Activated naive CD8-positive, alpha-beta T cell treated with anti-CD3 and anti-CD28 coated beads, Interleukin-2, amount 10 ng/mL, durations not matched to agents 7 days and 5 days (primary cell): ENCODE results near the gene AGMAT. TPM values are rescaled to one million over a fixed set of nuclear protein-coding genes. Genes with fewer than 3 reads are reported as not detected.

ENCODE experiments used
- ATAC-seq: fragments of 150-1000 bp; cut with Tn5 transposase; one replicate; pipeline ENCODE4 v1.10.0; 2021; ENCODE audit warnings: low read depth, moderate library complexity
- POLR2A ChIA-PET: fragments of 350-600 bp; sonication (Branson Sonifier 250); formaldehyde crosslinking; loops from one replicate; lab custom pipeline; 2021; ENCODE audit warnings: antibody characterized with exemption; lab: Charles Lee
- DNase-seq: peaks from one replicate; pipeline ENCODE4 v3.0.0; 2021
- H3K27ac Mint-ChIP-seq: one replicate; pipeline ENCODE4 v1.8.0; 2022; ENCODE audit warnings: mild to moderate bottlenecking, mixed read lengths
- H3K27me3 Mint-ChIP-seq: one replicate; pipeline ENCODE4 v1.8.0; 2022; ENCODE audit warnings: mild to moderate bottlenecking, moderate library complexity, mixed read lengths
- H3K36me3 Mint-ChIP-seq: one replicate; pipeline ENCODE4 v1.8.0; 2021; ENCODE audit warnings: mild to moderate bottlenecking, mixed read lengths
- H3K4me1 Mint-ChIP-seq: one replicate; pipeline ENCODE4 v1.8.0; 2021; ENCODE audit warnings: mixed read lengths
- H3K4me3 Mint-ChIP-seq: one replicate; pipeline ENCODE4 v1.8.0; 2022; ENCODE audit warnings: mild to moderate bottlenecking, moderate library complexity, mixed read lengths
- H3K9me3 Mint-ChIP-seq: one replicate; pipeline ENCODE4 v1.8.0; 2021; ENCODE audit warnings: mixed read lengths
- total RNA-seq, 2 experiments: library from RNA; stranded (reverse); gene quantifications; one replicate each; pipeline ENCODE4 v1.2.3, GENCODE V29; 2021

AGMAT gene
- total RNA-seq, 2 experiments from 2014 or later: 7.6 to 8.0 TPM

GRCh38 chr1:15571266-15571665, 13.6 kb downstream of the AGMAT start:
- POLR2A ChIA-PET: interaction anchor here (0.7 kb wide), 2 partner anchors 32 to 261 kb away, joined by 4 to 5 read pairs; no protein-coding TSS in a partner anchor
- Mint-ChIP-seq H3K27ac (peak overlapping the region; percentile 6), H3K27me3 (no peaks in the 10 kb centered on the region), H3K36me3 (peaks cover 17% of the 10 kb centered on the region), H3K4me3 (no peak overlapping the region), H3K4me1 (no peaks in the 10 kb centered on the region), H3K9me3 (no peaks in the 10 kb centered on the region)
- DNase-seq: no peak
- ATAC-seq: no peak

- ATAC-seq (no peak), DNase-seq (no peak)
- no peak overlapping the region for H3K27ac Mint-ChIP-seq
- H3K4me1 Mint-ChIP-seq: no peaks in the 10 kb centered on the region
- H3K27me3 Mint-ChIP-seq: no peaks in the 10 kb centered on the region
- POLR2A ChIA-PET: no interaction called here
- H3K4me3 Mint-ChIP-seq: no peak overlapping the region
- peaks cover 19% of the 10 kb centered on the region for H3K36me3 Mint-ChIP-seq
- H3K9me3 Mint-ChIP-seq: no peaks in the 10 kb centered on the region
Measured at GRCh38 chr1:15570861-15571260, 14.0 kb downstream of the AGMAT start.

DNA sequence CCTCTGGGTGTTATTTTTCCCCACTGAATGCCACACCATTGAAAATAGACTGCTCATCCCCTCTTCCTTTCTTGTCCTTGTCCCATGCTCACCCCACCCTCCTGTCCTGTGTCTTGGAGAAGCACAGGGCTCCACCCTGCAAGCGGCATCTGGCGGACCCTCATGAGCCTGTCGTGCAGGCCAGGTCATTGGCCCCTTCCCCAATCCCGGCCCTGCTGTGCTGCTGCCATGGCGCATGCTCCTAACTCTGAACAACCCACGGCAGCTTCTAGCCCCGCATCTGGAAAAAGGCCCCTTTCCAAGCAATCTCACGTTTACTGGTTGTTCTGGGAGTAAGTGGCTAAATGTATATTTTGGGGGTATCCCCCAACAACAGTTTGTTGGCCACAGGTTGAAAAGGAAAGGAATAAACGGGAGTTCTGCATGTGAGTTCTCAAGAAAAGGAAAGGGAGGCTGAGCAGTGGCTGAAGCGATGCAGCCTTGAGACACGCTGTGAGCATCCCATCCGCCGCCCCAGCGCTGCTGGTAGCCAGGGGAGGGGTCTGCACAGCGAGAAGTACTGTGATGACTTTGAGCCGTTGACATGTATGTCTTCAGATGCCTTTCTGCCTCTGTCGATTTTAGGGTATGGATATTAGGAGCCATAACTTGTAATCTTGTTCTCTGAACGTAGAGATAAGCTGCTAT, 16.3 kb downstream of the AGMAT start:
- Mint-ChIP-seq H3K9me3 (no peaks in the 10 kb centered on the region), H3K36me3 (peaks cover 21% of the 10 kb centered on the region), H3K4me1 (no peaks in the 10 kb centered on the region), H3K27me3 (no peaks in the 10 kb centered on the region), H3K4me3 (no peak overlapping the region), H3K27ac (no peak overlapping the region)
- POLR2A ChIA-PET: interaction anchor here (0.7 kb wide), 1 partner anchor 266 kb away, joined by 3 read pairs; no protein-coding TSS in a partner anchor
- ATAC-seq (no peak), DNase-seq (no peak)

- Mint-ChIP-seq H3K4me3 (no peak overlapping the region), H3K36me3 (peaks cover 8% of the 10 kb centered on the region), H3K27ac (no peak overlapping the region), H3K27me3 (no peaks in the 10 kb centered on the region), H3K4me1 (peaks cover 2% of the 10 kb centered on the region), H3K9me3 (no peaks in the 10 kb centered on the region)
- ATAC-seq (no peak), DNase-seq (no peak)
- POLR2A ChIA-PET: no interaction called here
Measured at GRCh38 chr1:15559189-15559810, 25.6 kb downstream of the AGMAT start.

DNA sequence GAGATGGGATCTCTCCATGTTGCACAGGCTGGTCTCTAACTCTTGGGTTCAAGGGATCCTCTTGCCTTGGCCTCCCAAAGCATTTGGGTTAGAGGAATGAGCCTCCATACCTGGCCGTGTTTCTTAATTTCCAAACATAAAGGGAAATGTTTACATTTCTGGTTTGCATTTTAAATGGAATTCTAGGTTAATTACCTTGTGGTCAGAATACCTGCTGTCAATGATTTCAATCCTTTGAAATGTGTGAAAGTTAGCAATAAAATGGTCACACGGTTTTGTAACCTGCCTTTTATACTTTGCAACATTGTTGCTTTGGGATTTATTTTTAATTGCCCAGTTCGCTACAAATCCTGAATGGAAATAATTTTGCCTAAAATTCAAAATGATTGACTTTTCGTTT, 26.3 kb downstream of the AGMAT start:
- Mint-ChIP-seq H3K9me3 (no peaks in the 10 kb centered on the region), H3K27ac (no peak overlapping the region), H3K4me1 (peaks cover 2% of the 10 kb centered on the region), H3K27me3 (no peaks in the 10 kb centered on the region), H3K36me3 (peaks cover 8% of the 10 kb centered on the region), H3K4me3 (no peak overlapping the region)
- DNase-seq: no peak
- POLR2A ChIA-PET: no interaction called here
- no peak for ATAC-seq

DNA sequence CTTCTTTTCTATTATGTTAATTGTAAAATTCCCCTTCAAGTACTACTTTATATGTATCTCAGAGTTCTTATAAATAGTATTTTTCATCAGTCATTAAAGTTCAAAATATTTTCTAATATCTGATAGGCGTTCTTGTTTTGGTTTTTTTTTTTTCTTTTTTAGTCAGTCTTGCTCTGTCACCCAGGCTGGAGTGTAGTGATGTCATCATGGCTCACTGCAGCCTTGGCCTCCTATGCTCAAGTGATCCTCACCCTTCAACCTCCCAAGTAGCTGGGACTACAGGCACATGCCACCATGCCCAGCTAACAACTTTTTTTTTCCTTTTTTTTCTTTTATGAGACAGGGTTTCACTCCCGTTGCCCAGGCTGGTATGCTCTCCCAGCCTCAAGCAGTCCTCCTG, 27.3 kb downstream of the AGMAT start:
- Mint-ChIP-seq H3K27me3 (no peaks in the 10 kb centered on the region), H3K36me3 (peaks cover 9% of the 10 kb centered on the region), H3K4me3 (no peak overlapping the region), H3K4me1 (peaks cover 4% of the 10 kb centered on the region), H3K9me3 (no peaks in the 10 kb centered on the region), H3K27ac (no peak overlapping the region)
- POLR2A ChIA-PET: interaction anchor here (0.7 kb wide), 1 partner anchor 346 kb away, joined by 3 read pairs; no protein-coding TSS in a partner anchor
- DNase-seq (no peak), ATAC-seq (no peak)

DNA sequence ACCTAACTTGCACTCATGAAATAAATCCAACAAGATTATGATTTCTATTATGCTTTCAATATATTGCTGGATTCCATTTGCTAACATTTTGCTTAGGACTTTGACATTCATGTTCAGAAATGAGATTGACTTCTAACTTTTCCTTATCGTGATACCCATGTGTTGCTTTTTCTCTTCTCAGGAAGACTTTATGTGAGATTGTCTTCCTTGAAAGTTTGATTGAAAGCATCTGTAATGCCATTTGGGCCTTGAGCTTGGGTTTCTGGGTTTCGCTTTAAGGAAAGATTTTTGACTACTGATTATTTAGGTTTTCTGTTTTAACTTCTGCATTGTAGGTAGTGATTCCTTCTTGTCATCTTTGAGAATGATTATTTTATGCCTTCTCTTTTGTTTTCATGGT, 27.8 kb downstream of the AGMAT start:
- ATAC-seq (no peak), DNase-seq (no peak)
- Mint-ChIP-seq H3K36me3 (peaks cover 9% of the 10 kb centered on the region), H3K27me3 (no peaks in the 10 kb centered on the region), H3K4me1 (peaks cover 3% of the 10 kb centered on the region), H3K9me3 (no peaks in the 10 kb centered on the region), H3K4me3 (no peak overlapping the region), H3K27ac (no peak overlapping the region)
- POLR2A ChIA-PET: no interaction called here

GRCh38 chr1:15550573-15550972, 34.3 kb downstream of the AGMAT start:
- Mint-ChIP-seq H3K27me3 (no peaks in the 10 kb centered on the region), H3K36me3 (peaks cover 15% of the 10 kb centered on the region), H3K4me3 (no peak overlapping the region), H3K9me3 (no peaks in the 10 kb centered on the region), H3K27ac (no peak overlapping the region), H3K4me1 (peaks cover 1% of the 10 kb centered on the region)
- DNase-seq: no peak
- no peak for ATAC-seq
- POLR2A ChIA-PET: no interaction called here

GRCh38 chr1:15546641-15547040, 38.2 kb downstream of the AGMAT start:
- H3K36me3 Mint-ChIP-seq: peaks cover 14% of the 10 kb centered on the region
- DNase-seq (no peak), ATAC-seq (no peak)
- no peak overlapping the region for H3K27ac Mint-ChIP-seq
- POLR2A ChIA-PET: no interaction called here
- H3K9me3 Mint-ChIP-seq: no peaks in the 10 kb centered on the region
- H3K27me3 Mint-ChIP-seq: no peaks in the 10 kb centered on the region
- H3K4me3 Mint-ChIP-seq: no peak overlapping the region
- H3K4me1 Mint-ChIP-seq: no peaks in the 10 kb centered on the region

DNA sequence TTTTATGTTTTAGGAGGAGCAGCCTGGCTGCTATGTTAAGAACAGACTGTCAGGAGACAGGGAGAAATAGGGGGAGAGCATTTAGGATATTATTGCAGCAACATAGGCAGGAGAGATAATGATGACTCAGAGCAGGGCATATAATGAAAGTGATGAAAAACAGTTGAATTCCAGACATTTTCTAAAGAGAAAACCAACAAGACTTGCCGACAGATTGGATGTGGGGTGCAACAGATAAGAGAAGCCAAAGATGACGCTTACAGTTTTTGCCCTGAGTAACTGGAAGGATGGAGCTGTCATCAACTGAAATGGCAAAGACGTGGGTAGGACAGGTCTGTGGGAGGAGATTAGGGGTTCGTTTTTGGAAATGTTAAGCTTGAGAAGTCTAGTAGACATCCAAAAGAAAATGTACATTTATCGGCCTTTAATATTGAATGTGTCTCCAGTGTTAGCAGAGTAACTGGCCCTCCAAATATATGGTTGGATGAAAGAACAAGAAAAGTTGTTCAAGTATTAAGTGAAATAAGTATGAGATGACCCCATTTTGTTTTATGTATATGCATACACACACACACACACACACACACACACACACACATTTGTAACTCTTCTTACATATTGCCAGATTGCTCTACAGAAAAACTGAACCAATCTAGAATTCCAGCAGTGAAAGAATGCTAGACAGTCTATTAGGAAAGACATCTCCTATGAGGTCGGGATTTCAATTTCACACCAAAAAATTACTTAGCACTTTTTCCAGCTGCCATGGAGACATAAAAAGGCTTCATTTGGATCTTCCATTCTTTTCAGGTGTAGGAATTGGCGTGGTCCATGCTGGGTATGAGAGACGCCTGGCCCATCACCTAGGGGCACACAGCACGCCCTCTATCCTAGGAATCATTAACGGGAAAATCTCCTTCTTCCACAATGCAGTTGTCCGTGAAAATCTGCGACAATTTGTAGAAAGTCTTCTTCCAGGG, 41.0 kb downstream of the AGMAT start:
- no peak for DNase-seq
- POLR2A ChIA-PET: no interaction called here
- ATAC-seq: no peak

GRCh38 chr1:15543251-15543588, 41.6 kb downstream of the AGMAT start:
- DNase-seq (no peak), ATAC-seq (no peak)
- H3K4me3 Mint-ChIP-seq: no peak overlapping the region
- POLR2A ChIA-PET: no interaction called here
- no peaks in the 10 kb centered on the region for H3K4me1 Mint-ChIP-seq
- no peaks in the 10 kb centered on the region for H3K9me3 Mint-ChIP-seq
- peaks cover 10% of the 10 kb centered on the region for H3K36me3 Mint-ChIP-seq
- H3K27me3 Mint-ChIP-seq: no peaks in the 10 kb centered on the region
- H3K27ac Mint-ChIP-seq: no peak overlapping the region

More for the DNA sequence above, 41.0 kb downstream of the AGMAT start:
- no peaks in the 10 kb centered on the region for H3K27me3 Mint-ChIP-seq
- no peak overlapping the region for H3K27ac Mint-ChIP-seq
- H3K4me1 Mint-ChIP-seq: no peaks in the 10 kb centered on the region
- H3K36me3 Mint-ChIP-seq: peaks cover 7% of the 10 kb centered on the region
- no peaks in the 10 kb centered on the region for H3K9me3 Mint-ChIP-seq
- no peak overlapping the region for H3K4me3 Mint-ChIP-seq

- H3K9me3 Mint-ChIP-seq: no peaks in the 10 kb centered on the region
- DNase-seq (no peak), ATAC-seq (no peak)
- no peak overlapping the region for H3K27ac Mint-ChIP-seq
- H3K27me3 Mint-ChIP-seq: no peaks in the 10 kb centered on the region
- no peak overlapping the region for H3K4me3 Mint-ChIP-seq
- peaks cover 6% of the 10 kb centered on the region for H3K36me3 Mint-ChIP-seq
- POLR2A ChIA-PET: interaction anchor here (0.6 kb wide), 1 partner anchor 299 kb away, joined by 3 read pairs; no protein-coding TSS in a partner anchor
- no peaks in the 10 kb centered on the region for H3K4me1 Mint-ChIP-seq
Measured at GRCh38 chr1:15542388-15543250, 42.2 kb downstream of the AGMAT start.
